ENCODE data around the gene ADGRF1.

- TF ChIP-seq CTCF (IDR thresholded peaks at IDR 0.05), result peak; percentile 66 to 76 (median 66)
- TF ChIP-seq POLR2A (IDR thresholded peaks at IDR 0.05; ENCODE audit: low read depth), result no peak
Observed at GRCh38 chr6:47047479-47048407, 5.6 kb upstream of the ADGRF1 start.

All from esophagus muscularis mucosa (tissue), 3 donors.